ENCODE results near the gene VCX2. TPM values are rescaled to one million over a fixed set of nuclear protein-coding genes. Genes with fewer than 3 reads are reported as not detected.

VCX2 gene
- total and polyA plus RNA-seq, 9 of the 15 experiments (the other 6 are each of a cell fraction or from before 2014, with no cell fraction given) = not detected

- TF ChIP-seq ID3 (CRISPR knock-in tag; IDR thresholded peaks at IDR 0.05) (no peak), ID3 (tag; IDR thresholded peaks at IDR 0.05) (no peak)
Measured at GRCh38 chrX:8196776-8197175, 25.7 kb upstream of the VCX2 start (continued).

- Histone ChIP-seq H3K9me3 (replicated peaks; ENCODE audit: control insufficient read depth, insufficient read depth, low read depth, low read length) (no peaks in the 10 kb centered on the region), H3K27ac (ENCODE audit: extremely low read depth, low read depth, low read length) (no peak overlapping the region), H3K27me3 (ENCODE audit: control insufficient read depth in 2 of 2, insufficient read depth in 2 of 2, low read length in 2 of 2) (no peaks in the 10 kb centered on the region), H3K4me2 (ENCODE audit: insufficient read depth, low read length) (no peak overlapping the region), H2AFZ (ENCODE audit: low read depth, low read length) (no peak overlapping the region), H3K36me3 (ENCODE audit: control insufficient read depth, insufficient read depth, low read length) (no peaks in the 10 kb centered on the region), H3K4me1 (replicated peaks in 1 of 2; ENCODE audit: control insufficient read depth in 2 of 2, insufficient read depth in 2 of 2, low read length in 2 of 2) (no peaks in the 10 kb centered on the region), H3K4me3 (no peak overlapping the region), H4K20me1 (replicated peaks; ENCODE audit: control insufficient read depth, insufficient read depth, low read length) (no peaks in the 10 kb centered on the region), H3K9ac (ENCODE audit: insufficient read depth in 1 of 2, low read depth in 2 of 2, low read length in 2 of 2) (no peak overlapping the region), H3K79me2 (ENCODE audit: control insufficient read depth, insufficient read depth, low read length) (no peaks in the 10 kb centered on the region), H3K9me1 (ENCODE audit: control insufficient read depth, insufficient read depth, low read length) (no peaks in the 10 kb centered on the region)
- ChIA-PET POLR2A (no interaction called here), CTCF (ENCODE audit: low intra/inter-chr PET ratio) (no interaction called here)
- no peak for FAIRE-seq
- no peak for ATAC-seq
- DNase-seq (ENCODE audit: extremely low read depth in 1 of 4, low spot score in 3 of 4) = no peak
- no TSS peak for BruUV-seq (replicated peaks)
- in situ Hi-C loops (cut with MboI) (no loop called here), intact Hi-C loops (cut with micrococcal nuclease) (no loop called here)
- TF ChIP-seq GTF2E2 (tag; IDR thresholded peaks at IDR 0.05) (no peak), STAT5B (CRISPR knock-in tag; IDR thresholded peaks at IDR 0.05) (no peak), MAZ (CRISPR knock-in tag; conservative IDR thresholded peaks at IDR 0.05 in 1 of 2, IDR thresholded peaks at IDR 0.05 in 1 of 2) (no peak), TFAM (CRISPR knock-in tag; conservative IDR thresholded peaks at IDR 0.05) (no peak), ZNF263 (CRISPR knock-in tag; IDR thresholded peaks at IDR 0.05; ENCODE audit: borderline replicate concordance) (no peak), SIN3B (IDR thresholded peaks at IDR 0.05; ENCODE audit: low read depth) (no peak), JUNB (CRISPR knock-in tag; conservative IDR thresholded peaks at IDR 0.05) (no peak), CEBPG (CRISPR knock-in tag; IDR thresholded peaks at IDR 0.05) (no peak), CEBPG (tag; conservative IDR thresholded peaks at IDR 0.05 in 1 of 2, IDR thresholded peaks at IDR 0.05 in 1 of 2) (no peak), CBX8 (IDR thresholded peaks at IDR 0.05; ENCODE audit: borderline replicate concordance, extremely low read depth, low read depth, low read length, poor library complexity, severe bottlenecking) (no peak)
- WGBS (ENCODE audit: insufficient coverage, low coverage, missing lambda C conversion rate) = 0% methylated on average over 2 of the region's 2 CpGs
Measured at GRCh38 chrX:8194216-8194615, 23.1 kb upstream of the VCX2 start.

All from K562 (cell line).